Measurements from ENCODE around the gene IFNL3.

- TF ChIP-seq EP300 (IDR thresholded peaks at IDR 0.05) (no peak), POLR2A (IDR thresholded peaks at IDR 0.05) (no peak), POLR2AphosphoS5 (IDR thresholded peaks at IDR 0.05) (no peak)
- TF ChIP-seq, protein P1, sequence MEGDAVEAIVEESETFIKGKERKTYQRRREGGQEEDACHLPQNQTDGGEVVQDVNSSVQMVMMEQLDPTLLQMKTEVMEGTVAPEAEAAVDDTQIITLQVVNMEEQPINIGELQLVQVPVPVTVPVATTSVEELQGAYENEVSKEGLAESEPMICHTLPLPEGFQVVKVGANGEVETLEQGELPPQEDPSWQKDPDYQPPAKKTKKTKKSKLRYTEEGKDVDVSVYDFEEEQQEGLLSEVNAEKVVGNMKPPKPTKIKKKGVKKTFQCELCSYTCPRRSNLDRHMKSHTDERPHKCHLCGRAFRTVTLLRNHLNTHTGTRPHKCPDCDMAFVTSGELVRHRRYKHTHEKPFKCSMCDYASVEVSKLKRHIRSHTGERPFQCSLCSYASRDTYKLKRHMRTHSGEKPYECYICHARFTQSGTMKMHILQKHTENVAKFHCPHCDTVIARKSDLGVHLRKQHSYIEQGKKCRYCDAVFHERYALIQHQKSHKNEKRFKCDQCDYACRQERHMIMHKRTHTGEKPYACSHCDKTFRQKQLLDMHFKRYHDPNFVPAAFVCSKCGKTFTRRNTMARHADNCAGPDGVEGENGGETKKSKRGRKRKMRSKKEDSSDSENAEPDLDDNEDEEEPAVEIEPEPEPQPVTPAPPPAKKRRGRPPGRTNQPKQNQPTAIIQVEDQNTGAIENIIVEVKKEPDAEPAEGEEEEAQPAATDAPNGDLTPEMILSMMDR (IDR thresholded peaks at IDR 0.05): no peak
Observed at GRCh38 chr19:39207293-39207836, 37.4 kb downstream of the IFNL3 start.

Measured in sigmoid colon (tissue), 4 donors.